ENCODE results near the gene ADGRD2.

Gene ADGRD2

GRCh38 chr9:124457887-124458431 lies 7.7 kb downstream of the ADGRD2 start:
- H3K27ac ChIP-seq (ENCODE audit: low read depth, low read length): no peak overlapping the region

GRCh38 chr9:124458441-124458840 lies 8.2 kb downstream of the ADGRD2 start:
- H3K4ac ChIP-seq (ENCODE audit: low read depth, low read length): no peak overlapping the region
- no peak overlapping the region for H4K8ac ChIP-seq (ENCODE audit: low read depth, low read length)
- no peak overlapping the region for H2BK5ac ChIP-seq (ENCODE audit: low read depth, low read length, poor library complexity)
- H4K91ac ChIP-seq (ENCODE audit: low read depth, low read length): no peak overlapping the region
- no peak overlapping the region for H2AK5ac ChIP-seq (ENCODE audit: low read length)
- no peak overlapping the region for H3K4me2 ChIP-seq (ENCODE audit: low read length)
- no peak overlapping the region for H3K14ac ChIP-seq (ENCODE audit: low read length)
- no peaks in the 10 kb centered on the region for H3K36me3 ChIP-seq (ENCODE audit: control insufficient read depth in 1 of 2, insufficient read depth in 2 of 2, low read length in 2 of 2)
- no peaks in the 10 kb centered on the region for H3K79me2 ChIP-seq (ENCODE audit: control insufficient read depth, insufficient read depth, low read length, poor library complexity)
- no peak overlapping the region for H3K4me3 ChIP-seq (ENCODE audit: low read depth, low read length)
- no peaks in the 10 kb centered on the region for H3K4me1 ChIP-seq (ENCODE audit: control insufficient read depth in 1 of 2, insufficient read depth in 2 of 2, low read length in 2 of 2)
- no peak overlapping the region for H3K27ac ChIP-seq (ENCODE audit: low read depth, low read length)
- H4K12ac ChIP-seq (ENCODE audit: low read depth, low read length): no peak overlapping the region
- WGBS (ENCODE audit: extremely low coverage, insufficient coverage, insufficient read length): no CpG with 5 or more reads among the region's 9 CpGs
- no peak overlapping the region for H3K23ac ChIP-seq (ENCODE audit: low read length)
- no peak overlapping the region for H2BK120ac ChIP-seq (ENCODE audit: insufficient read depth, low read length, poor library complexity)
- no peaks in the 10 kb centered on the region for H3K79me1 ChIP-seq (ENCODE audit: low read length)
- no peak overlapping the region for H2AFZ ChIP-seq (ENCODE audit: insufficient read depth, low read length, poor library complexity)
- no peak overlapping the region for H3K9ac ChIP-seq (ENCODE audit: low read length)
- no peak for DNase-seq
- no peaks in the 10 kb centered on the region for H3K9me3 ChIP-seq (ENCODE audit: insufficient read depth, low read depth, low read length)
- H3K18ac ChIP-seq (ENCODE audit: low read length): no peak overlapping the region
- H3K27me3 ChIP-seq (ENCODE audit: insufficient read depth, low read length): no peaks in the 10 kb centered on the region
- H2BK12ac ChIP-seq (ENCODE audit: low read length): no peak overlapping the region

More at GRCh38 chr9:124457887-124458431, 7.7 kb downstream of the ADGRD2 start:
- H3K4ac ChIP-seq (ENCODE audit: low read depth, low read length): no peak overlapping the region
- no CpG with 5 or more reads among the region's 8 CpGs for WGBS (ENCODE audit: extremely low coverage, insufficient coverage, insufficient read length)
- no peak overlapping the region for H3K4me2 ChIP-seq (ENCODE audit: low read length)
- no peak overlapping the region for H3K18ac ChIP-seq (ENCODE audit: low read length)
- no peak overlapping the region for H2BK12ac ChIP-seq (ENCODE audit: low read length)
- no peak overlapping the region for H4K8ac ChIP-seq (ENCODE audit: low read depth, low read length)
- peaks cover 0 to 2% of the 10 kb centered on the region in 2 experiments for H3K4me1 ChIP-seq (ENCODE audit: control insufficient read depth in 1 of 2, insufficient read depth in 2 of 2, low read length in 2 of 2)
- H4K91ac ChIP-seq (ENCODE audit: low read depth, low read length): no peak overlapping the region
- no peak overlapping the region for H3K4me3 ChIP-seq (ENCODE audit: low read depth, low read length)
- no peaks in the 10 kb centered on the region for H3K36me3 ChIP-seq (ENCODE audit: control insufficient read depth in 1 of 2, insufficient read depth in 2 of 2, low read length in 2 of 2)
- no peaks in the 10 kb centered on the region for H3K79me2 ChIP-seq (ENCODE audit: control insufficient read depth, insufficient read depth, low read length, poor library complexity)
- H2BK120ac ChIP-seq (ENCODE audit: insufficient read depth, low read length, poor library complexity): no peak overlapping the region
- no peak overlapping the region for H4K12ac ChIP-seq (ENCODE audit: low read depth, low read length)
- no peak overlapping the region for H2BK5ac ChIP-seq (ENCODE audit: low read depth, low read length, poor library complexity)
- no peak overlapping the region for H2AK5ac ChIP-seq (ENCODE audit: low read length)
- no peak overlapping the region for H3K9ac ChIP-seq (ENCODE audit: low read length)
- peaks cover 4% of the 10 kb centered on the region for H3K27me3 ChIP-seq (ENCODE audit: insufficient read depth, low read length)
- no peak overlapping the region for H3K23ac ChIP-seq (ENCODE audit: low read length)
- H2AFZ ChIP-seq (ENCODE audit: insufficient read depth, low read length, poor library complexity): no peak overlapping the region
- no peak for DNase-seq
- no peak overlapping the region for H3K14ac ChIP-seq (ENCODE audit: low read length)
- H3K79me1 ChIP-seq (ENCODE audit: low read length): no peaks in the 10 kb centered on the region
- H3K9me3 ChIP-seq (ENCODE audit: insufficient read depth, low read depth, low read length): peaks cover 2% of the 10 kb centered on the region

- no peak for DNase-seq
- Histone ChIP-seq H3K4me2 (ENCODE audit: low read length) (no peak overlapping the region), H3K4ac (ENCODE audit: low read depth, low read length) (no peak overlapping the region), H4K8ac (ENCODE audit: low read depth, low read length) (no peak overlapping the region), H3K79me1 (ENCODE audit: low read length) (no peaks in the 10 kb centered on the region), H2AFZ (ENCODE audit: insufficient read depth, low read length, poor library complexity) (no peak overlapping the region), H3K27ac (ENCODE audit: low read depth, low read length) (no peak overlapping the region), H2BK12ac (ENCODE audit: low read length) (no peak overlapping the region), H3K4me3 (ENCODE audit: low read depth, low read length) (no peak overlapping the region), H4K12ac (ENCODE audit: low read depth, low read length) (no peak overlapping the region), H2BK5ac (ENCODE audit: low read depth, low read length, poor library complexity) (no peak overlapping the region), H4K91ac (ENCODE audit: low read depth, low read length) (no peak overlapping the region), H3K9ac (ENCODE audit: low read length) (no peak overlapping the region), H3K9me3 (ENCODE audit: insufficient read depth, low read depth, low read length) (peaks cover 5% of the 10 kb centered on the region), H3K36me3 (ENCODE audit: control insufficient read depth in 1 of 2, insufficient read depth in 2 of 2, low read length in 2 of 2) (no peaks in the 10 kb centered on the region), H2BK120ac (ENCODE audit: insufficient read depth, low read length, poor library complexity) (no peak overlapping the region), H3K18ac (ENCODE audit: low read length) (no peak overlapping the region), H2AK5ac (ENCODE audit: low read length) (no peak overlapping the region), H3K79me2 (ENCODE audit: control insufficient read depth, insufficient read depth, low read length, poor library complexity) (no peaks in the 10 kb centered on the region), H3K27me3 (ENCODE audit: insufficient read depth, low read length) (no peaks in the 10 kb centered on the region), H3K4me1 (ENCODE audit: control insufficient read depth in 1 of 2, insufficient read depth in 2 of 2, low read length in 2 of 2) (no peaks in the 10 kb centered on the region), H3K23ac (ENCODE audit: low read length) (no peak overlapping the region), H3K14ac (ENCODE audit: low read length) (no peak overlapping the region)
- no CpG with 5 or more reads among the region's 1 CpG for WGBS (ENCODE audit: extremely low coverage, insufficient coverage, insufficient read length)
Measured at GRCh38 chr9:124462739-124463138, 12.5 kb downstream of the ADGRD2 start.

GRCh38 chr9:124465736-124466135 lies 15.5 kb downstream of the ADGRD2 start:
- Histone ChIP-seq H2BK120ac (ENCODE audit: insufficient read depth, low read length, poor library complexity) (no peak overlapping the region), H3K27ac (ENCODE audit: low read depth, low read length) (no peak overlapping the region), H4K12ac (ENCODE audit: low read depth, low read length) (no peak overlapping the region), H3K4me3 (ENCODE audit: low read depth, low read length) (no peak overlapping the region), H4K91ac (ENCODE audit: low read depth, low read length) (no peak overlapping the region), H3K9ac (ENCODE audit: low read length) (no peak overlapping the region), H3K36me3 (ENCODE audit: control insufficient read depth in 1 of 2, insufficient read depth in 2 of 2, low read length in 2 of 2) (no peaks in the 10 kb centered on the region), H4K8ac (ENCODE audit: low read depth, low read length) (no peak overlapping the region), H3K18ac (ENCODE audit: low read length) (no peak overlapping the region), H3K14ac (ENCODE audit: low read length) (no peak overlapping the region), H3K4me1 (ENCODE audit: control insufficient read depth in 1 of 2, insufficient read depth in 2 of 2, low read length in 2 of 2) (no peaks in the 10 kb centered on the region), H2BK5ac (ENCODE audit: low read depth, low read length, poor library complexity) (no peak overlapping the region), H3K27me3 (ENCODE audit: insufficient read depth, low read length) (no peaks in the 10 kb centered on the region), H2BK12ac (ENCODE audit: low read length) (no peak overlapping the region), H3K79me1 (ENCODE audit: low read length) (no peaks in the 10 kb centered on the region), H2AK5ac (ENCODE audit: low read length) (no peak overlapping the region), H3K79me2 (ENCODE audit: control insufficient read depth, insufficient read depth, low read length, poor library complexity) (no peaks in the 10 kb centered on the region), H2AFZ (ENCODE audit: insufficient read depth, low read length, poor library complexity) (no peak overlapping the region), H3K4me2 (ENCODE audit: low read length) (no peak overlapping the region), H3K4ac (ENCODE audit: low read depth, low read length) (no peak overlapping the region), H3K23ac (ENCODE audit: low read length) (no peak overlapping the region), H3K9me3 (ENCODE audit: insufficient read depth, low read depth, low read length) (peaks cover 5% of the 10 kb centered on the region)
- no peak for DNase-seq
- WGBS (ENCODE audit: extremely low coverage, insufficient coverage, insufficient read length): no CpG with 5 or more reads among the region's 3 CpGs
